Measurements from ENCODE around the gene GYG1.

- no peak for TF ChIP-seq CTCF (IDR thresholded peaks at IDR 0.05; ENCODE audit: low read length)
- no peak for TF ChIP-seq EZH2 (optimal IDR thresholded peaks at IDR 0.05; ENCODE audit: low read depth, low read length)
These were observed 20.3 kb downstream of the GYG1 start for GRCh38 chr3:149011676-149012075.
